Measurements from ENCODE around the gene STK4. TPM values are rescaled to one million over a fixed set of nuclear protein-coding genes. Genes with fewer than 3 reads are reported as not detected.

Gene STK4
- total RNA-seq, 4 donors from 2014 or later: 25.4 to 63.9 (median 33.5) TPM

- 91% methylated on average over 6 of the region's 6 CpGs for WGBS
- DNase-seq (ENCODE audit: low spot score in 2 of 2): no peak
Observed at GRCh38 chr20:45124365-45124764, 158.1 kb downstream of the STK4 start, which contains the start of gene WFDC12. Gene WFDC12 (minus strand): TSS chr20:45124465. CDS start chr20:45124447, 18 bp downstream.

GRCh38 chr20:45128099-45128498 is 161.8 kb downstream of the STK4 start:
- 22% methylated on average over 2 of the region's 2 CpGs for WGBS
- DNase-seq (ENCODE audit: low spot score in 2 of 2): no peak
- no peak overlapping the region for H3K27ac ChIP-seq
- H3K9me3 ChIP-seq: no peaks in the 10 kb centered on the region
- H3K4me1 ChIP-seq: no peaks in the 10 kb centered on the region
- no peaks in the 10 kb centered on the region for H3K36me3 ChIP-seq
- no peak for TF ChIP-seq CTCF (IDR thresholded peaks at IDR 0.05)
- TF ChIP-seq POLR2AphosphoS5 (IDR thresholded peaks at IDR 0.05): no peak
- no peak for TF ChIP-seq POLR2A (IDR thresholded peaks at IDR 0.05)
- no peak for TF ChIP-seq EP300 (IDR thresholded peaks at IDR 0.05)
- no peak overlapping the region for H3K4me3 ChIP-seq
- peaks cover 11% of the 10 kb centered on the region for H3K27me3 ChIP-seq

More at GRCh38 chr20:45124365-45124764, 158.1 kb downstream of the STK4 start, which contains the start of gene WFDC12:
- Histone ChIP-seq H3K4me3 (no peak within 1 kb of the TSS), H3K27me3 (peaks cover 14% of the 10 kb centered on the region), H3K36me3 (no peaks in the 10 kb centered on the region), H3K9me3 (no peaks in the 10 kb centered on the region), H3K27ac (no peak within 1 kb of the TSS), H3K4me1 (no peaks in the 10 kb centered on the region)
- no peak for TF ChIP-seq CTCF (IDR thresholded peaks at IDR 0.05)
- no peak for TF ChIP-seq POLR2A (IDR thresholded peaks at IDR 0.05)
- TF ChIP-seq EP300 (IDR thresholded peaks at IDR 0.05): no peak
- TF ChIP-seq POLR2AphosphoS5 (IDR thresholded peaks at IDR 0.05): no peak

Other genes starting within 250 kb of the STK4 start
- gene KCNK15, start 220.6 kb upstream of the STK4 start, total RNA-seq: 1 to 10 TPM in 3 of 4 donors, under 1 TPM in 1; 0.57 to 1.9 (median 1.4) TPM
- gene RIMS4, start 156.0 kb upstream of the STK4 start, total RNA-seq: 1 to 10 TPM in 1 of 4 donors, under 1 TPM in 2, not detected in 1; 0.62 to 1.2 (median 0.64) TPM
- gene YWHAB, start 80.8 kb upstream of the STK4 start, total RNA-seq: 100 to 1,000 TPM in 3 of 4 donors, 10 to 100 TPM in 1; 79.7 to 135 (median 129) TPM
- gene PABPC1L, start 56.5 kb upstream of the STK4 start, total RNA-seq: 10 to 100 TPM; 11.7 to 61.1 (median 19.4) TPM
- 10 to 100 TPM; 14.4 to 17.3 (median 15.6) TPM for gene TOMM34, start 6.1 kb upstream of the STK4 start, total RNA-seq
- 1 to 10 TPM; 1.0 to 5.5 (median 2.3) TPM for gene KCNS1, start 134.6 kb downstream of the STK4 start, total RNA-seq
- 100 to 1,000 TPM; 284 to 409 (median 356) TPM for gene WFDC5, start 148.7 kb downstream of the STK4 start, total RNA-seq
- gene WFDC12, start 158.0 kb downstream of the STK4 start, total RNA-seq: 1 to 10 TPM in 2 of 4 donors, under 1 TPM in 1, not detected in 1; 0.98 to 7.6 (median 2.3) TPM
- gene PI3, start 208.4 kb downstream of the STK4 start, total RNA-seq: 10 to 100 TPM in 2 of 4 donors, 1 to 10 TPM in 2; 2.6 to 98.2 (median 8.0) TPM
- not detected for gene SEMG1, start 240.5 kb downstream of the STK4 start, total RNA-seq

All from suprapubic skin (tissue), 4 donors.